Thoracic aorta (tissue), 2 donors: ENCODE results near the gene PDHX. TPM values are rescaled to one million over a fixed set of nuclear protein-coding genes. Genes with fewer than 3 reads are reported as not detected.
A peak's percentile ranks its signal among the peaks of the same experiment; 100 is the strongest.

Source experiments
- ATAC-seq: fragments of 150-250 bp; one replicate; pipeline ENCODE4 v1.8.0; 2017; ENCODE audit warnings: low read depth; ENCODE audit not compliant: insufficient number of reproducible peaks, low FRiP score
- DNase-seq: peaks from one replicate; pipeline ENCODE4 v3.0.0-alpha.2; 2020; ENCODE audit warnings: low spot score
- H3K27ac ChIP-seq, 2 donors: fragments of 200-600 bp; sonication (generic); 1 replicate in 1 of 2; 2 replicates in 1 of 2; pipeline ENCODE4 v1.5.1; 2016; ENCODE audit warnings: mild to moderate bottlenecking in 2 of 2, moderate library complexity in 2 of 2
- H3K27me3 ChIP-seq: fragments of 200-600 bp; sonication (generic); replicated peaks from 2 replicates; pipeline ENCODE4 v1.6.0; 2016; ENCODE audit warnings: mild to moderate bottlenecking; ENCODE audit not compliant: insufficient read depth
- H3K36me3 ChIP-seq: fragments of 200-600 bp; sonication (generic); one replicate; pipeline ENCODE4 v1.5.1; 2016
- H3K4me1 ChIP-seq, 2 donors: fragments of 200-600 bp; sonication (generic); 1 replicate in 1 of 2; 2 replicates in 1 of 2; pipeline versions ENCODE4 v1.5.1 to v1.6.0; 2016; ENCODE audit warnings: low read depth in 2 of 2, mild to moderate bottlenecking in 1 of 2; ENCODE audit not compliant: control insufficient read depth in 1 of 2
- H3K4me3 ChIP-seq: fragments of 200-600 bp; sonication (generic); 2 replicates; pipeline ENCODE4 v1.5.1; 2016; ENCODE audit warnings: mild to moderate bottlenecking
- H3K9me3 ChIP-seq: fragments of 200-600 bp; sonication (generic); 2 replicates; pipeline ENCODE4 v1.5.1; 2016
- total RNA-seq, 2 donors: library from RNA; depleted of rRNA; stranded (reverse); fragments of >200 nt; gene quantifications; one replicate each; pipeline versions ENCODE4 v1.1.0 to v1.2.3, GENCODE V29; 2016
- TF ChIP-seq, protein P1 (sequence below): fragments of 200-600 bp; sonication (generic); IDR thresholded peaks from one replicate; pipeline ENCODE4 v1.5.1; 2019; ENCODE audit warnings: antibody characterized with exemption

PDHX gene
- total RNA-seq, 2 donors from 2014 or later, result 19.8 to 27.5 TPM

DNA sequence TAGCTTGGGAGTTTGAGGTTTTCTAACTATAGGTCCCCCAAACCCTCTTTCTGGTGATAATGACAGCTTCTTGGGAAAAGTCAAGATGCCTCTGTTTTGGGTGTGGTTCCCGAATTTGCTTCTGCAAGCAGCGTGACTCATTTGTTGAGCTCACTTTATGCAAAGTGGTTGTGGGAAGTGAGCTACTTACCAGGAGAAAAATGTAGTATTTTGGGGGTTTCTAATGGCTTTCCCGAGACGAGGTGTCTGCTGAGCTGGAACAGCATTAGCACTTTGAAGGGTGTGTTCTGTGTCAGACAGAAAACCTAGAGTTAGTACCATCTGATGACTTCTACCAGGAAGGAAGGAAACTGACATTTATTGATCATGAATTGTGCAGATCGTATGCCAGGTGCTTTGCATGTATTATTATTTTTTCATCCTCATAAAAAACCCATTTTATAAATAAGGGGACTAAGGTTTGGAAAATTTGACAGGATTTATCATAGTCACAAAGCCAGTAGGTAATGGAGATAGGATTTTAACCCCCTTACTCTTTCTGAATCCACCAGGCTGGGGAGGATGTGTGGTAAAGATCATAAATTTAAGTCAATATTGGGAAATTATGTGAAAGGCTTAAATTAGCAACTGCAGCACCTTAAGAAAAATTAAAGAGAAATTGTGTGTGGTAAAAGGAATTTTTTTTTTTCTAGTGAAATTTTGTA is 113.7 kb downstream of the PDHX start:
- Histone ChIP-seq H3K36me3 (no peaks in the 10 kb centered on the region), H3K4me1 (peaks cover 4 to 13% of the 10 kb centered on the region in 2 donors), H3K27ac (no peak overlapping the region), H3K9me3 (no peaks in the 10 kb centered on the region), H3K4me3 (no peak overlapping the region), H3K27me3 (no peaks in the 10 kb centered on the region)
- ATAC-seq, result no peak
- DNase-seq, result no peak
- TF ChIP-seq, protein P1, sequence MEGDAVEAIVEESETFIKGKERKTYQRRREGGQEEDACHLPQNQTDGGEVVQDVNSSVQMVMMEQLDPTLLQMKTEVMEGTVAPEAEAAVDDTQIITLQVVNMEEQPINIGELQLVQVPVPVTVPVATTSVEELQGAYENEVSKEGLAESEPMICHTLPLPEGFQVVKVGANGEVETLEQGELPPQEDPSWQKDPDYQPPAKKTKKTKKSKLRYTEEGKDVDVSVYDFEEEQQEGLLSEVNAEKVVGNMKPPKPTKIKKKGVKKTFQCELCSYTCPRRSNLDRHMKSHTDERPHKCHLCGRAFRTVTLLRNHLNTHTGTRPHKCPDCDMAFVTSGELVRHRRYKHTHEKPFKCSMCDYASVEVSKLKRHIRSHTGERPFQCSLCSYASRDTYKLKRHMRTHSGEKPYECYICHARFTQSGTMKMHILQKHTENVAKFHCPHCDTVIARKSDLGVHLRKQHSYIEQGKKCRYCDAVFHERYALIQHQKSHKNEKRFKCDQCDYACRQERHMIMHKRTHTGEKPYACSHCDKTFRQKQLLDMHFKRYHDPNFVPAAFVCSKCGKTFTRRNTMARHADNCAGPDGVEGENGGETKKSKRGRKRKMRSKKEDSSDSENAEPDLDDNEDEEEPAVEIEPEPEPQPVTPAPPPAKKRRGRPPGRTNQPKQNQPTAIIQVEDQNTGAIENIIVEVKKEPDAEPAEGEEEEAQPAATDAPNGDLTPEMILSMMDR, result no peak

DNA sequence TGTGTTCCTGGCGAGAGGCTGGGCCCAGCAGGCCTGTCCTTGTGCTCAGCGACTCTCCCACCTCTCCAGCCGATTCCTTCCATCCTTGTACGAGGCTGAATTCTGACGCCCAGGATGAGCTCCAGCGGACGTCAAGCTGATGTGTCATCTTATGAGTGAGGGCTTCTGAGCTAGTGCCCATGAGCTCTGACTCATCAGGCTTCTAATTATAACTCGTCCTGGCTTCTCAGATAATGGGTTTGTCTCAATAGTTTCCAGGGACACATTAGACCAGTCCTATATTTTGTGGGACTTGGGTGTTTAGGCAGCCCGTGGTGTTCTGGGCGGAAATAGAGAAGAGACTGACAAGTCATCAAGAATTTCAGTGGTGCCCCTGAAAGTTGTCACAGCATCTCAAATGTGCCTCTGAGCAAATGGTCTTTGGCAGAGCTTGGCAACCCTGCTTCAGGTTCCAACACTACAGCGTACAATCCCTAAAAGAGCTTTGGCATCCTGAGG is 114.3 kb downstream of the PDHX start:
- peak; percentile 28 for DNase-seq
- H3K9me3 ChIP-seq, result no peaks in the 10 kb centered on the region
- H3K27ac ChIP-seq, result no peak overlapping the region
- no peak overlapping the region for H3K4me3 ChIP-seq
- no peaks in the 10 kb centered on the region for H3K27me3 ChIP-seq
- ATAC-seq, result peak; percentile 77
- peaks cover 4 to 19% of the 10 kb centered on the region in 2 donors for H3K4me1 ChIP-seq
- no peaks in the 10 kb centered on the region for H3K36me3 ChIP-seq
- TF ChIP-seq, protein P1, result no peak

DNA sequence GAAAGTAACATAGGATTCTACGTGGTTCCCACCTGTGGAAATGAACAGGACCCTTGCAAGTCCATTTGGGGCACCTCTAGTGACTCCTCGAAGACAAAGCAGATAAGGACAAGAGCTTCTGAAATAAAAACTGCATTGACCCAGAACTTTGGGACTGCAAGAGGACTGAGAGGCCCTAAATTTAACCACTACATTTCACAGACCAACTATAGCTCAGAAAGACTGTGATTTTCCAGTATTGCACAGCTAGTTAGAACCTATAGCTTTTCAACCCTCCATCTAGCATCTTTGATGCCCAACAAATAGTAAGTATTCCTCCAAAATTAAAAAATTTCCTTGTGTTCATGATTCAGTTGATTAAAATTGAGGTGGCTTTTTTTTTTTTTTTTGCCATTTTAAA is 114.9 kb downstream of the PDHX start:
- Histone ChIP-seq H3K27me3 (no peaks in the 10 kb centered on the region), H3K36me3 (no peaks in the 10 kb centered on the region), H3K9me3 (no peaks in the 10 kb centered on the region), H3K4me1 (peaks cover 4 to 25% of the 10 kb centered on the region in 2 donors), H3K4me3 (no peak overlapping the region), H3K27ac (no peak overlapping the region)
- DNase-seq (no peak), ATAC-seq (no peak)
- TF ChIP-seq, protein P1, result no peak

DNA sequence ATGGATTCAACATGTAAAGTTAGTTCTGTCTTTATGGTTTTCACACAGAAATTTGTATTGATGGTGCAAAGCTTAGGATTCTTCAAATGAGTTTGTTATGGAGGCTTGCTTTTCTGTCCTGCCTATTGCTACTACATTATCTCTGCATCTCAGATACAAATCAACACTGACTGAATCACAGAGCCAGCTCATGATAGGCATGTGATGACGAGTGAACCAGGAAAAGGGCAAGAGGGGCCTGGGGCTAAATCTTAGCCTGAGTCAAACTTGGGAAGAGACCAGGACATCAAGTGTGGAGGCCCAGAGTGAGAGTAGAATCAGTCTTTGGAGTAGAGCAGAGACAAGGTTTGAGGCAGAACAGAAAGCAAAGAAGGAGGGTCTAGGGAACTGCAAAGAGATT is 115.4 kb downstream of the PDHX start:
- H3K4me3 ChIP-seq, result no peak overlapping the region
- H3K27me3 ChIP-seq, result no peaks in the 10 kb centered on the region
- TF ChIP-seq, protein P1, result no peak
- H3K4me1 ChIP-seq, result peaks cover 4 to 27% of the 10 kb centered on the region in 2 donors
- no peaks in the 10 kb centered on the region for H3K36me3 ChIP-seq
- ATAC-seq (no peak), DNase-seq (no peak)
- H3K9me3 ChIP-seq, result no peaks in the 10 kb centered on the region
- no peak overlapping the region for H3K27ac ChIP-seq

DNA sequence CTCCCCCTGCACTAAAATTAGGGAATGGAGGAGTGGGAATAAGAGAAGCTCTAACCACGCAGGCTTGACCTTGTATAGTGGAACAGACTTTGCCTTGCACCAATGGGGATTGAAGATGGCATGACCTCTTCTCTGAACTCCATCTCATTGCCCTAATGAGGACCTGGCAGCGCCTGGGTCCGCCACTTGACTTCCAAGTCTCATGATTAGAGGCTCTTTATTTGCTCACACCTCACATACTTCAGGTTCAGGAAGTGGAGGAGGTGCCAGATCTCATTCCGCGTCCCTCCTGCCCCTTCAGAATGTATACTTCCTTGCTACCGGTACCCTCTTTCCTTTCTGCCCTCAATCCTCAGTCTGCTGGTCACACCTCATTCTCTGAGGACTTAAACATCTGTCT is 116.6 kb downstream of the PDHX start:
- no peaks in the 10 kb centered on the region for H3K27me3 ChIP-seq
- no peak overlapping the region for H3K27ac ChIP-seq
- H3K9me3 ChIP-seq, result no peaks in the 10 kb centered on the region
- TF ChIP-seq, protein P1, result no peak
- no peak overlapping the region for H3K4me3 ChIP-seq
- ATAC-seq (no peak), DNase-seq (no peak)
- H3K36me3 ChIP-seq, result no peaks in the 10 kb centered on the region
- peaks cover 4 to 27% of the 10 kb centered on the region in 2 donors for H3K4me1 ChIP-seq
